GM23338 (cell line): ENCODE measurements around the gene WWOX. TPM values are rescaled to one million over a fixed set of nuclear protein-coding genes. Genes with fewer than 3 reads are reported as not detected.

ENCODE experiments used
- ATAC-seq: fragments of 200-7000 bp; cut with Tn5 transposase; 3 replicates; pipeline ENCODE4 v1.9.1; 2020
- DNase-seq: peaks from one replicate; pipeline ENCODE4 v3.0.0-alpha.2; 2015; ENCODE audit warnings: low spot score
- H2AFZ ChIP-seq: fragments of 200-600 bp; sonication (generic); 2 replicates; pipeline ENCODE4 v1.8.0; 2016; ENCODE audit warnings: antibody characterized with exemption, mild to moderate bottlenecking, moderate library complexity
- H3F3A ChIP-seq: fragments of 200-600 bp; sonication (generic); replicated peaks from 2 replicates; pipeline ENCODE4 v1.8.0; 2017; ENCODE audit warnings: antibody characterized with exemption, mixed run types, low read depth
- H3K27ac ChIP-seq: fragments of 200-600 bp; sonication (generic); 2 replicates; pipeline ENCODE4 v1.6.1; 2016; ENCODE audit warnings: low read depth
- H3K27me3 ChIP-seq: fragments of 200-600 bp; sonication (generic); 2 replicates; pipeline ENCODE4 v1.8.0; 2016; ENCODE audit warnings: mild to moderate bottlenecking, mixed run types, moderate library complexity; ENCODE audit not compliant: insufficient read depth
- H3K36me3 ChIP-seq: fragments of 200-600 bp; sonication (generic); 2 replicates; pipeline ENCODE4 v1.8.0; 2016; ENCODE audit warnings: mild to moderate bottlenecking; ENCODE audit not compliant: insufficient read depth
- H3K4me1 ChIP-seq: fragments of 200-600 bp; sonication (generic); 2 replicates; pipeline ENCODE4 v1.8.0; 2016; ENCODE audit warnings: mild to moderate bottlenecking, moderate library complexity; ENCODE audit not compliant: insufficient read depth
- H3K4me2 ChIP-seq: fragments of 200-600 bp; sonication (generic); 2 replicates; pipeline ENCODE4 v1.7.1; 2017; ENCODE audit warnings: mixed run types
- H3K4me3 ChIP-seq: fragments of 200-600 bp; sonication (generic); 2 replicates; pipeline ENCODE4 v1.6.1; 2016; ENCODE audit warnings: mixed run types
- H3K79me2 ChIP-seq: fragments of 200-600 bp; sonication (generic); replicated peaks from 2 replicates; pipeline ENCODE4 v1.8.0; 2017; ENCODE audit warnings: mild to moderate bottlenecking; ENCODE audit not compliant: insufficient read depth
- H3K9me2 ChIP-seq: fragments of 200-600 bp; sonication (generic); 2 replicates; pipeline ENCODE4 v1.8.0; 2017; ENCODE audit not compliant: insufficient read depth
- H4K20me1 ChIP-seq: fragments of 200-600 bp; sonication (generic); replicated peaks from 2 replicates; pipeline ENCODE4 v1.8.0; 2017; ENCODE audit warnings: mild to moderate bottlenecking; ENCODE audit not compliant: insufficient read depth
- H3K27ac Mint-ChIP-seq: 2 replicates; pipeline ENCODE4 v1.8.0; 2020; ENCODE audit warnings: inconsistent platforms, mild to moderate bottlenecking, moderate library complexity, mixed read lengths
- H3K27me3 Mint-ChIP-seq: 3 replicates; pipeline ENCODE4 v1.8.0; 2022; ENCODE audit warnings: low read depth, mild to moderate bottlenecking, moderate library complexity, mixed read lengths, inconsistent platforms; ENCODE audit not compliant: insufficient read depth, poor library complexity
- H3K36me3 Mint-ChIP-seq: 3 replicates; pipeline ENCODE4 v1.8.0; 2021; ENCODE audit warnings: low read depth, mild to moderate bottlenecking, inconsistent platforms, moderate library complexity, mixed read lengths
- H3K4me1 Mint-ChIP-seq: 3 replicates; pipeline ENCODE4 v1.8.0; 2020; ENCODE audit warnings: mild to moderate bottlenecking, inconsistent platforms, mixed read lengths
- H3K4me3 Mint-ChIP-seq: 3 replicates; pipeline ENCODE4 v1.8.0; 2021; ENCODE audit warnings: moderate library complexity, mild to moderate bottlenecking, inconsistent platforms, mixed read lengths
- H3K9me3 Mint-ChIP-seq: 3 replicates; pipeline ENCODE4 v1.8.0; 2020; ENCODE audit warnings: moderate library complexity, mild to moderate bottlenecking, inconsistent platforms, mixed read lengths
- CREB1 ChIP-seq: fragments of 250-450 bp; sonication (Bioruptor Pico); IDR thresholded peaks from 2 replicates; pipeline ENCODE4 v1.5.0; 2020; ENCODE audit warnings: low read depth, mild to moderate bottlenecking, moderate library complexity
- EZH2 ChIP-seq: fragments of 200-600 bp; sonication (generic); IDR thresholded peaks from one replicate; pipeline ENCODE4 v1.8.0; 2017; ENCODE audit warnings: antibody characterized with exemption, mild to moderate bottlenecking, low read depth; ENCODE audit not compliant: unreplicated experiment
- EZH2phosphoT487 ChIP-seq: fragments of 200-600 bp; sonication (generic); IDR thresholded peaks from one replicate; pipeline ENCODE4 v1.8.1; 2018; ENCODE audit warnings: antibody characterized with exemption; ENCODE audit not compliant: unreplicated experiment
- JUNB ChIP-seq: IDR thresholded peaks from one replicate; pipeline ENCODE4 v1.6.1; 2016; ENCODE audit warnings: antibody characterized with exemption; ENCODE audit not compliant: unreplicated experiment
- NANOG ChIP-seq: IDR thresholded peaks from 2 replicates; pipeline ENCODE4 v1.6.1; 2016; ENCODE audit warnings: antibody characterized with exemption, borderline replicate concordance
- POLR2AphosphoS5 ChIP-seq: IDR thresholded peaks from 2 replicates; pipeline ENCODE4 v1.6.1; 2016; ENCODE audit warnings: antibody characterized with exemption, low read depth
- STAT1 ChIP-seq: IDR thresholded peaks from one replicate; pipeline ENCODE4 v1.6.1; 2016; ENCODE audit warnings: antibody characterized with exemption; ENCODE audit not compliant: unreplicated experiment
- ZNF114 ChIP-seq: fragments of 250-450 bp; sonication (Bioruptor Pico); IDR thresholded peaks from 2 replicates; pipeline ENCODE4 v1.5.0; 2020; ENCODE audit warnings: mild to moderate bottlenecking, moderate library complexity
- ZNF331 ChIP-seq: fragments of 250-450 bp; sonication (Bioruptor Pico); IDR thresholded peaks from 2 replicates; pipeline ENCODE4 v1.5.0; 2020; ENCODE audit warnings: low read depth, mild to moderate bottlenecking, moderate library complexity
- polyA plus RNA-seq: library from polyadenylated mRNA; unstranded; fragments of >200 nt; fragmentation: Nextera tagmentation; extraction: Ambion mirVana; gene quantifications from 2 replicates; pipeline ENCODE4 v1.2.1, GENCODE V29; 2016
- total RNA-seq: library from RNA; depleted of rRNA; stranded (reverse); fragments of >200 nt; shearing (Covaris generic); gene quantifications from 2 replicates; pipeline ENCODE4 v1.2.3, GENCODE V29; 2014
- TF ChIP-seq, protein P1 (sequence below): fragments of 250-450 bp; sonication (Bioruptor Pico); IDR thresholded peaks from 2 replicates; pipeline ENCODE4 v1.5.0; 2020; ENCODE audit warnings: mild to moderate bottlenecking, moderate library complexity
- TF ChIP-seq, protein P2 (sequence below), 2 experiments: fragments of 200-600 bp in 1 of 2; sonication (generic) in 1 of 2; conservative IDR thresholded peaks; 2 replicates each; pipeline versions ENCODE4 v1.5.1 to v1.6.1; 2016 to 2017; ENCODE audit warnings: antibody characterized with exemption in 2 of 2, low read depth in 2 of 2, mild to moderate bottlenecking in 2 of 2, moderate library complexity in 1 of 2
- TF ChIP-seq, protein P3 (sequence below): IDR thresholded peaks from 2 replicates; pipeline ENCODE4 v1.6.1; 2016; ENCODE audit warnings: antibody characterized with exemption
- TF ChIP-seq, protein P4 (sequence below): IDR thresholded peaks from one replicate; pipeline ENCODE4 v1.6.1; 2018; ENCODE audit warnings: antibody characterized with exemption; ENCODE audit not compliant: unreplicated experiment

The WWOX gene
- total and polyA plus RNA-seq, 2 experiments from 2014 or later: 10.0 to 19.3 TPM

DNA sequence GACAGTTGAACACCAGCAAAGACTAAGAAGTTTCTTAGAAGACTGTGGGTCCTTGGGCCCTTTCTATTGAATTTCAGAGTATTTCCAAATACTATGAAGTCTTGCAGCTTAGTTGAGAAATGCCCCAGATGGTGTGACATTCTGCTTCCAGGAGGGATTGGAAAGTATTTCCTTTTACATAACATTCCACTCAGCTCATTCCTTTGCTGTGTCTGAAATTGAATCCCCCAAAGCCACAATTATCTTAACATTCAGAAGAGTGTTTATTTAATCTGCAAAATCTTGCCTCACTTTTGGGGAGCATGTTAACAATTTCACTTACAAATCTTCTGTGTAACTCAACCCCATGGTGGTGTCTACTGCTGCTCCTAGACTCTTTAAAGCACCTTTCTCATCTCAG is 307.7 kb downstream of the WWOX start:
- no peak overlapping the region for H3K27ac Mint-ChIP-seq
- peaks cover 8% of the 10 kb centered on the region for H3K4me1 ChIP-seq
- H3K9me3 Mint-ChIP-seq: peaks cover 25% of the 10 kb centered on the region
- ATAC-seq (no peak), DNase-seq (no peak)
- TF ChIP-seq CREB1 (CRISPR knock-in tag): no peak
- TF ChIP-seq, protein P1, sequence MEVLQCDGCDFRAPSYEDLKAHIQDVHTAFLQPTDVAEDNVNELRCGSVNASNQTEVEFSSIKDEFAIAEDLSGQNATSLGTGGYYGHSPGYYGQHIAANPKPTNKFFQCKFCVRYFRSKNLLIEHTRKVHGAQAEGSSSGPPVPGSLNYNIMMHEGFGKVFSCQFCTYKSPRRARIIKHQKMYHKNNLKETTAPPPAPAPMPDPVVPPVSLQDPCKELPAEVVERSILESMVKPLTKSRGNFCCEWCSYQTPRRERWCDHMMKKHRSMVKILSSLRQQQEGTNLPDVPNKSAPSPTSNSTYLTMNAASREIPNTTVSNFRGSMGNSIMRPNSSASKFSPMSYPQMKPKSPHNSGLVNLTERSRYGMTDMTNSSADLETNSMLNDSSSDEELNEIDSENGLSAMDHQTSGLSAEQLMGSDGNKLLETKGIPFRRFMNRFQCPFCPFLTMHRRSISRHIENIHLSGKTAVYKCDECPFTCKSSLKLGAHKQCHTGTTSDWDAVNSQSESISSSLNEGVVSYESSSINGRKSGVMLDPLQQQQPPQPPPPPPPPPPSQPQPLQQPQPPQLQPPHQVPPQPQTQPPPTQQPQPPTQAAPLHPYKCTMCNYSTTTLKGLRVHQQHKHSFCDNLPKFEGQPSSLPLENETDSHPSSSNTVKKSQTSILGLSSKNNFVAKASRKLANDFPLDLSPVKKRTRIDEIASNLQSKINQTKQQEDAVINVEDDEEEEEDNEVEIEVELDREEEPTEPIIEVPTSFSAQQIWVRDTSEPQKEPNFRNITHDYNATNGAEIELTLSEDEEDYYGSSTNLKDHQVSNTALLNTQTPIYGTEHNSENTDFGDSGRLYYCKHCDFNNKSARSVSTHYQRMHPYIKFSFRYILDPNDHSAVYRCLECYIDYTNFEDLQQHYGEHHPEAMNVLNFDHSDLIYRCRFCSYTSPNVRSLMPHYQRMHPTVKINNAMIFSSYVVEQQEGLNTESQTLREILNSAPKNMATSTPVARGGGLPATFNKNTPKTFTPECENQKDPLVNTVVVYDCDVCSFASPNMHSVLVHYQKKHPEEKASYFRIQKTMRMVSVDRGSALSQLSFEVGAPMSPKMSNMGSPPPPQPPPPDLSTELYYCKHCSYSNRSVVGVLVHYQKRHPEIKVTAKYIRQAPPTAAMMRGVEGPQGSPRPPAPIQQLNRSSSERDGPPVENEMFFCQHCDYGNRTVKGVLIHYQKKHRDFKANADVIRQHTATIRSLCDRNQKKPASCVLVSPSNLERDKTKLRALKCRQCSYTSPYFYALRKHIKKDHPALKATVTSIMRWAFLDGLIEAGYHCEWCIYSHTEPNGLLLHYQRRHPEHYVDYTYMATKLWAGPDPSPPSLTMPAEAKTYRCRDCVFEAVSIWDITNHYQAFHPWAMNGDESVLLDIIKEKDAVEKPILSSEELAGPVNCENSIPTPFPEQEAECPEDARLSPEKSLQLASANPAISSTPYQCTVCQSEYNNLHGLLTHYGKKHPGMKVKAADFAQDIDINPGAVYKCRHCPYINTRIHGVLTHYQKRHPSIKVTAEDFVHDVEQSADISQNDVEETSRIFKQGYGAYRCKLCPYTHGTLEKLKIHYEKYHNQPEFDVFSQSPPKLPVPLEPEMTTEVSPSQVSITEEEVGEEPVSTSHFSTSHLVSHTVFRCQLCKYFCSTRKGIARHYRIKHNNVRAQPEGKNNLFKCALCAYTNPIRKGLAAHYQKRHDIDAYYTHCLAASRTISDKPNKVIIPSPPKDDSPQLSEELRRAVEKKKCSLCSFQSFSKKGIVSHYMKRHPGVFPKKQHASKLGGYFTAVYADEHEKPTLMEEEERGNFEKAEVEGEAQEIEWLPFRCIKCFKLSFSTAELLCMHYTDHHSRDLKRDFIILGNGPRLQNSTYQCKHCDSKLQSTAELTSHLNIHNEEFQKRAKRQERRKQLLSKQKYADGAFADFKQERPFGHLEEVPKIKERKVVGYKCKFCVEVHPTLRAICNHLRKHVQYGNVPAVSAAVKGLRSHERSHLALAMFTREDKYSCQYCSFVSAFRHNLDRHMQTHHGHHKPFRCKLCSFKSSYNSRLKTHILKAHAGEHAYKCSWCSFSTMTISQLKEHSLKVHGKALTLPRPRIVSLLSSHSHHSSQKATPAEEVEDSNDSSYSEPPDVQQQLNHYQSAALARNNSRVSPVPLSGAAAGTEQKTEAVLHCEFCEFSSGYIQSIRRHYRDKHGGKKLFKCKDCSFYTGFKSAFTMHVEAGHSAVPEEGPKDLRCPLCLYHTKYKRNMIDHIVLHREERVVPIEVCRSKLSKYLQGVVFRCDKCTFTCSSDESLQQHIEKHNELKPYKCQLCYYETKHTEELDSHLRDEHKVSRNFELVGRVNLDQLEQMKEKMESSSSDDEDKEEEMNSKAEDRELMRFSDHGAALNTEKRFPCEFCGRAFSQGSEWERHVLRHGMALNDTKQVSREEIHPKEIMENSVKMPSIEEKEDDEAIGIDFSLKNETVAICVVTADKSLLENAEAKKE (CRISPR knock-in tag): no peak
- TF ChIP-seq, protein P2, sequence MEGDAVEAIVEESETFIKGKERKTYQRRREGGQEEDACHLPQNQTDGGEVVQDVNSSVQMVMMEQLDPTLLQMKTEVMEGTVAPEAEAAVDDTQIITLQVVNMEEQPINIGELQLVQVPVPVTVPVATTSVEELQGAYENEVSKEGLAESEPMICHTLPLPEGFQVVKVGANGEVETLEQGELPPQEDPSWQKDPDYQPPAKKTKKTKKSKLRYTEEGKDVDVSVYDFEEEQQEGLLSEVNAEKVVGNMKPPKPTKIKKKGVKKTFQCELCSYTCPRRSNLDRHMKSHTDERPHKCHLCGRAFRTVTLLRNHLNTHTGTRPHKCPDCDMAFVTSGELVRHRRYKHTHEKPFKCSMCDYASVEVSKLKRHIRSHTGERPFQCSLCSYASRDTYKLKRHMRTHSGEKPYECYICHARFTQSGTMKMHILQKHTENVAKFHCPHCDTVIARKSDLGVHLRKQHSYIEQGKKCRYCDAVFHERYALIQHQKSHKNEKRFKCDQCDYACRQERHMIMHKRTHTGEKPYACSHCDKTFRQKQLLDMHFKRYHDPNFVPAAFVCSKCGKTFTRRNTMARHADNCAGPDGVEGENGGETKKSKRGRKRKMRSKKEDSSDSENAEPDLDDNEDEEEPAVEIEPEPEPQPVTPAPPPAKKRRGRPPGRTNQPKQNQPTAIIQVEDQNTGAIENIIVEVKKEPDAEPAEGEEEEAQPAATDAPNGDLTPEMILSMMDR (conservative IDR thresholded peaks at IDR 0.05; ENCODE audit: low read depth in 2 of 2): no peak
- TF ChIP-seq, protein P3, sequence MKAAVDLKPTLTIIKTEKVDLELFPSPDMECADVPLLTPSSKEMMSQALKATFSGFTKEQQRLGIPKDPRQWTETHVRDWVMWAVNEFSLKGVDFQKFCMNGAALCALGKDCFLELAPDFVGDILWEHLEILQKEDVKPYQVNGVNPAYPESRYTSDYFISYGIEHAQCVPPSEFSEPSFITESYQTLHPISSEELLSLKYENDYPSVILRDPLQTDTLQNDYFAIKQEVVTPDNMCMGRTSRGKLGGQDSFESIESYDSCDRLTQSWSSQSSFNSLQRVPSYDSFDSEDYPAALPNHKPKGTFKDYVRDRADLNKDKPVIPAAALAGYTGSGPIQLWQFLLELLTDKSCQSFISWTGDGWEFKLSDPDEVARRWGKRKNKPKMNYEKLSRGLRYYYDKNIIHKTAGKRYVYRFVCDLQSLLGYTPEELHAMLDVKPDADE: no peak
- TF ChIP-seq STAT1: no peak
- no peak for TF ChIP-seq ZNF331 (CRISPR knock-in tag)
- TF ChIP-seq NANOG: no peak
- TF ChIP-seq, protein P4, sequence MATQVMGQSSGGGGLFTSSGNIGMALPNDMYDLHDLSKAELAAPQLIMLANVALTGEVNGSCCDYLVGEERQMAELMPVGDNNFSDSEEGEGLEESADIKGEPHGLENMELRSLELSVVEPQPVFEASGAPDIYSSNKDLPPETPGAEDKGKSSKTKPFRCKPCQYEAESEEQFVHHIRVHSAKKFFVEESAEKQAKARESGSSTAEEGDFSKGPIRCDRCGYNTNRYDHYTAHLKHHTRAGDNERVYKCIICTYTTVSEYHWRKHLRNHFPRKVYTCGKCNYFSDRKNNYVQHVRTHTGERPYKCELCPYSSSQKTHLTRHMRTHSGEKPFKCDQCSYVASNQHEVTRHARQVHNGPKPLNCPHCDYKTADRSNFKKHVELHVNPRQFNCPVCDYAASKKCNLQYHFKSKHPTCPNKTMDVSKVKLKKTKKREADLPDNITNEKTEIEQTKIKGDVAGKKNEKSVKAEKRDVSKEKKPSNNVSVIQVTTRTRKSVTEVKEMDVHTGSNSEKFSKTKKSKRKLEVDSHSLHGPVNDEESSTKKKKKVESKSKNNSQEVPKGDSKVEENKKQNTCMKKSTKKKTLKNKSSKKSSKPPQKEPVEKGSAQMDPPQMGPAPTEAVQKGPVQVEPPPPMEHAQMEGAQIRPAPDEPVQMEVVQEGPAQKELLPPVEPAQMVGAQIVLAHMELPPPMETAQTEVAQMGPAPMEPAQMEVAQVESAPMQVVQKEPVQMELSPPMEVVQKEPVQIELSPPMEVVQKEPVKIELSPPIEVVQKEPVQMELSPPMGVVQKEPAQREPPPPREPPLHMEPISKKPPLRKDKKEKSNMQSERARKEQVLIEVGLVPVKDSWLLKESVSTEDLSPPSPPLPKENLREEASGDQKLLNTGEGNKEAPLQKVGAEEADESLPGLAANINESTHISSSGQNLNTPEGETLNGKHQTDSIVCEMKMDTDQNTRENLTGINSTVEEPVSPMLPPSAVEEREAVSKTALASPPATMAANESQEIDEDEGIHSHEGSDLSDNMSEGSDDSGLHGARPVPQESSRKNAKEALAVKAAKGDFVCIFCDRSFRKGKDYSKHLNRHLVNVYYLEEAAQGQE: no peak
- no peak for TF ChIP-seq EZH2phosphoT487
- TF ChIP-seq ZNF114 (CRISPR knock-in tag): no peak
- TF ChIP-seq JUNB: no peak
- no peak for TF ChIP-seq EZH2
- TF ChIP-seq POLR2AphosphoS5: no peak
- no peaks in the 10 kb centered on the region for H4K20me1 ChIP-seq
- H3K27ac ChIP-seq: no peak overlapping the region
- no peaks in the 10 kb centered on the region for H3K79me2 ChIP-seq
- peaks cover 24% of the 10 kb centered on the region for H3K9me2 ChIP-seq
- H3K27me3 ChIP-seq: no peaks in the 10 kb centered on the region
- H3K27me3 Mint-ChIP-seq: peaks cover 7% of the 10 kb centered on the region
- H3K4me3 Mint-ChIP-seq: no peak overlapping the region
- no peaks in the 10 kb centered on the region; the same call in 1 of the 2 replicates for H3K36me3 ChIP-seq
- no peak overlapping the region for H3K4me3 ChIP-seq
- H3F3A ChIP-seq: no peaks in the 10 kb centered on the region
- H3K4me1 Mint-ChIP-seq: peaks cover 6% of the 10 kb centered on the region; the same call in 1 of the 3 replicates
- H3K36me3 Mint-ChIP-seq: peaks cover 26% of the 10 kb centered on the region
- H3K4me2 ChIP-seq: no peak overlapping the region
- no peak overlapping the region for H2AFZ ChIP-seq
